Chondrocyte (in vitro differentiated cells): ENCODE results near the gene EMID1. TPM values are rescaled to one million over a fixed set of nuclear protein-coding genes. Genes with fewer than 3 reads are reported as not detected.
A peak's percentile ranks its signal among the peaks of the same experiment; 100 is the strongest.

ENCODE experiments used
- DNase-seq: peaks from one replicate; pipeline ENCODE4 v3.0.0; 2021; ENCODE audit warnings: mixed read lengths, low spot score
- H3K27ac Mint-ChIP-seq: one replicate; pipeline ENCODE4 v1.8.0; 2021; ENCODE audit warnings: mild to moderate bottlenecking, moderate library complexity, mixed read lengths; ENCODE audit not compliant: unreplicated experiment
- H3K27me3 Mint-ChIP-seq: 2 replicates; pipeline ENCODE4 v1.8.0; 2021; ENCODE audit warnings: low read depth, mixed read lengths
- H3K36me3 Mint-ChIP-seq: 2 replicates; pipeline ENCODE4 v1.8.0; 2021; ENCODE audit warnings: low read depth, mixed read lengths
- H3K4me1 Mint-ChIP-seq: 2 replicates; pipeline ENCODE4 v1.8.0; 2021; ENCODE audit warnings: low read depth, mild to moderate bottlenecking, mixed read lengths
- H3K4me3 Mint-ChIP-seq: one replicate; pipeline ENCODE4 v1.8.0; 2021; ENCODE audit warnings: mild to moderate bottlenecking, moderate library complexity, mixed read lengths; ENCODE audit not compliant: unreplicated experiment
- H3K9me3 Mint-ChIP-seq: 2 replicates; pipeline ENCODE4 v1.8.0; 2021; ENCODE audit warnings: low read depth, mixed read lengths
- CTCF ChIP-seq: fragments of 200-600 bp; sonication (generic); IDR thresholded peaks from 2 replicates; pipeline ENCODE4 v1.5.0; 2021; ENCODE audit warnings: antibody characterized with exemption, mild to moderate bottlenecking, moderate library complexity
- long read RNA-seq: library from polyadenylated mRNA; stranded (forward); transcript quantifications from one replicate; pipeline ENCODE4 v2.0.0, GENCODE V29; 2021
- total RNA-seq: library from RNA; stranded (reverse); gene quantifications from 3 replicates; pipeline ENCODE4 v1.2.1, GENCODE V29; 2021

Gene EMID1
- 0.33 to 0.41 TPM in 2 of 3 replicates, not detected in the other for total RNA-seq
- long read RNA-seq, partial matches to known transcripts, result 0 of 2 reads
- long read RNA-seq, other reads (novel, unspliced or antisense), result 1 of 2 reads

- TF ChIP-seq CTCF, result peak; percentile 55
- no peaks in the 10 kb centered on the region for H3K9me3 Mint-ChIP-seq
- H3K27me3 Mint-ChIP-seq, result peaks cover 2% of the 10 kb centered on the region
- no peak within 1 kb of the TSS for H3K27ac Mint-ChIP-seq
- no peaks in the 10 kb centered on the region for H3K36me3 Mint-ChIP-seq
- H3K4me1 Mint-ChIP-seq, result peaks cover 11% of the 10 kb centered on the region
- H3K4me3 Mint-ChIP-seq, result peak within 1 kb of the TSS; percentile 73
- no peak for DNase-seq
Measured at GRCh38 chr22:29205594-29206371, at the start of gene EMID1. TSS of gene EMID1 (plus strand) at chr22:29205896. CDS start at chr22:29206039, 143 bp downstream.

GRCh38 chr22:29155966-29156365 is 49.7 kb upstream of the EMID1 start:
- H3K27ac Mint-ChIP-seq, result no peak overlapping the region
- H3K36me3 Mint-ChIP-seq, result no peaks in the 10 kb centered on the region
- peaks cover 11% of the 10 kb centered on the region for H3K27me3 Mint-ChIP-seq
- TF ChIP-seq CTCF, result no peak
- H3K4me1 Mint-ChIP-seq, result peaks cover 6% of the 10 kb centered on the region
- no peaks in the 10 kb centered on the region for H3K9me3 Mint-ChIP-seq
- H3K4me3 Mint-ChIP-seq, result no peak overlapping the region
- DNase-seq, result peak; percentile 52

- DNase-seq, result peak; percentile 60
- no peaks in the 10 kb centered on the region for H3K9me3 Mint-ChIP-seq
- peaks cover 12% of the 10 kb centered on the region for H3K27me3 Mint-ChIP-seq
- no peak for TF ChIP-seq CTCF
- no peak overlapping the region for H3K27ac Mint-ChIP-seq
- no peak overlapping the region for H3K4me3 Mint-ChIP-seq
- no peaks in the 10 kb centered on the region for H3K36me3 Mint-ChIP-seq
- H3K4me1 Mint-ChIP-seq, result peaks cover 6% of the 10 kb centered on the region
Measured at GRCh38 chr22:29156507-29156906, 49.2 kb upstream of the EMID1 start.

- DNase-seq, result peak; percentile 51
- Mint-ChIP-seq H3K4me3 (no peak overlapping the region), H3K27me3 (peaks cover 15% of the 10 kb centered on the region), H3K36me3 (no peaks in the 10 kb centered on the region), H3K27ac (no peak overlapping the region), H3K4me1 (peaks cover 6% of the 10 kb centered on the region), H3K9me3 (no peaks in the 10 kb centered on the region)
- no peak for TF ChIP-seq CTCF
Measured at GRCh38 chr22:29157759-29158535, 47.7 kb upstream of the EMID1 start.

GRCh38 chr22:29158546-29158945 is 47.1 kb upstream of the EMID1 start:
- Mint-ChIP-seq H3K36me3 (peaks cover 2% of the 10 kb centered on the region), H3K4me1 (peaks cover 6% of the 10 kb centered on the region), H3K27ac (no peak overlapping the region), H3K9me3 (no peaks in the 10 kb centered on the region), H3K27me3 (peaks cover 15% of the 10 kb centered on the region), H3K4me3 (no peak overlapping the region)
- TF ChIP-seq CTCF, result no peak
- peak; percentile 12 for DNase-seq
